GM18951 (cell line): ENCODE data around the gene TNFSF12.
A peak's percentile ranks its signal among the peaks of the same experiment; 100 is the strongest.

Source experiments
- POLR2A ChIP-seq: IDR thresholded peaks from 4 replicates; pipeline ENCODE4 v1.6.1; 2011; ENCODE audit warnings: mild to moderate bottlenecking; ENCODE audit not compliant: insufficient read length, insufficient read depth; ENCODE audit errors: extremely low read depth
- in situ Hi-C: fragments of 300-500 bp; cut with MboI; formaldehyde crosslinking; loops from one replicate; pipeline ENCODE4 v1.12.0; 2022; ENCODE audit warnings: low sequenced_read_pairs, mixed read lengths, inconsistent platforms; ENCODE audit not compliant: unreplicated experiment

TNFSF12 gene

DNA sequence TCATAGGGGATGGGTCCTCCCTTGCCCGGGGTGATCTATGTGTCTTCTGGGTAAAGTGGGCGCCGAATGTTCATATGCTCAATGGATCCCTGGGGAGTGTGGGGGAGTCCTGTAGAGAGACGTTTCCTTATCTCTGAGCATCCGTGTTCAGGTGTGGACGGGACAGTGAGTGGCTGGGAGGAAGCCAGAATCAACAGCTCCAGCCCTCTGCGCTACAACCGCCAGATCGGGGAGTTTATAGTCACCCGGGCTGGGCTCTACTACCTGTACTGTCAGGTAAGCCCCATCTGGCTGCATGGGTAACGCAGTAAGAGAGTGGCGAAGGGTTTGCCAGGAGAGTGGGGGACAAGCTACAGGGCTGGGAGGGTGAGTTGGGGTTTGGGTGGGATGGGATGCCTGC is 7.8 kb downstream of the TNFSF12 start:
- TF ChIP-seq POLR2A, result no peak

DNA sequence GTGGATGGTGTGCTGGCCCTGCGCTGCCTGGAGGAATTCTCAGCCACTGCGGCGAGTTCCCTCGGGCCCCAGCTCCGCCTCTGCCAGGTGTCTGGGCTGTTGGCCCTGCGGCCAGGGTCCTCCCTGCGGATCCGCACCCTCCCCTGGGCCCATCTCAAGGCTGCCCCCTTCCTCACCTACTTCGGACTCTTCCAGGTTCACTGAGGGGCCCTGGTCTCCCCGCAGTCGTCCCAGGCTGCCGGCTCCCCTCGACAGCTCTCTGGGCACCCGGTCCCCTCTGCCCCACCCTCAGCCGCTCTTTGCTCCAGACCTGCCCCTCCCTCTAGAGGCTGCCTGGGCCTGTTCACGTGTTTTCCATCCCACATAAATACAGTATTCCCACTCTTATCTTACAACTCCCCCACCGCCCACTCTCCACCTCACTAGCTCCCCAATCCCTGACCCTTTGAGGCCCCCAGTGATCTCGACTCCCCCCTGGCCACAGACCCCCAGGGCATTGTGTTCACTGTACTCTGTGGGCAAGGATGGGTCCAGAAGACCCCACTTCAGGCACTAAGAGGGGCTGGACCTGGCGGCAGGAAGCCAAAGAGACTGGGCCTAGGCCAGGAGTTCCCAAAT is 8.4 kb downstream of the TNFSF12 start:
- TF ChIP-seq POLR2A, result no peak
- in situ Hi-C loops, result no loop called here

More for the DNA sequence above, 7.8 kb downstream of the TNFSF12 start:
- in situ Hi-C loops, result no loop called here

DNA sequence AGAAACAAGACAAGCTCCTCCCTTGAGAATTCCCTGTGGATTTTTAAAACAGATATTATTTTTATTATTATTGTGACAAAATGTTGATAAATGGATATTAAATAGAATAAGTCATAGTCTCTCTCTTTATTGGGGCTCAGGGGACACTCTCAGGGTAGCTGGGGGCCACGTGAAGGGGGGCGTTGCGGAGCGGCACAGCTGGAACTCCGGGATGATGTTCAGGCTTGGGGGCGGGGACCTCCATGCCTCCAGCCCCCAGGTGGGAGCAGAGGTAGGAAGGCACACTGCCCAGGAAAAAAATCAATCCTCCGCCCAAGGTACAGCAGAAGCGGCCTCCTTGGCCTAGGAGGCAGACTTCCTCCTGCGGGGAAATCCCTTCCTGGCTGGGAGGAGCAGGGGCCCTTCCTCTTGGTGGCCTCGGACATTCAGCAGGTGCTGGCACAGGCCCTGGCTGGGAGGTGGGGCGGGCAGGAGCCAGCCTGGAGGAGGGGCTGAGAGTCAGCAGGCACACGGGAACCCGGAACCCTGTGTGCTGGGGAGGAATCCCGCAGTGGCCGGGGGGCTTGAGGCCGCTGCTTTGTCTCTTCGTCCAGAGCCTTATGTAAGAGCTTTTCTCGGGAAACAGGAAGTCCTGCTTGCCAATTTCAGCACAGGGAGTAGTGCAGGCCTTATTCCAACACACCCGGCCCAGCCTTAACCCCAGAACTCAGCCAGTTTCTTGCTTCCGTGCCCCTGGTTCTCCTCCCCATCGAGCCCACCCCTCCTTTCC is 9.1 kb downstream of the TNFSF12 start:
- in situ Hi-C loops, result no loop called here
- TF ChIP-seq POLR2A, result peak; percentile 76

DNA sequence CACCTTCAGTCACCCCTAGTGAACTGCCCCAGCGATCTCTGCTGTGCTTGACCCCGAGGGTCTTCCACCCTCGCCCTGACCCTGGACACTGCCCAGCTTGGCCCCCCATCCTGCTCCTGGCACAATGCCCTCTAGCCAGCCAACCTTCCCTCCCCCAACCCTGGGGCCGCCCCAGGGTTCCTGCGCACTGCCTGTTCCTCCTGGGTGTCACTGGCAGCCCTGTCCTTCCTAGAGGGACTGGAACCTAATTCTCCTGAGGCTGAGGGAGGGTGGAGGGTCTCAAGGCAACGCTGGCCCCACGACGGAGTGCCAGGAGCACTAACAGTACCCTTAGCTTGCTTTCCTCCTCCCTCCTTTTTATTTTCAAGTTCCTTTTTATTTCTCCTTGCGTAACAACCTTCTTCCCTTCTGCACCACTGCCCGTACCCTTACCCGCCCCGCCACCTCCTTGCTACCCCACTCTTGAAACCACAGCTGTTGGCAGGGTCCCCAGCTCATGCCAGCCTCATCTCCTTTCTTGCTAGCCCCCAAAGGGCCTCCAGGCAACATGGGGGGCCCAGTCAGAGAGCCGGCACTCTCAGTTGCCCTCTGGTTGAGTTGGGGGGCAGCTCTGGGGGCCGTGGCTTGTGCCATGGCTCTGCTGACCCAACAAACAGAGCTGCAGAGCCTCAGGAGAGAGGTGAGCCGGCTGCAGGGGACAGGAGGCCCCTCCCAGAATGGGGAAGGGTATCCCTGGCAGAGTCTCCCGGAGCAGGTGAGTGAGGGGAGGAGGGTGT is 9.9 kb downstream of the TNFSF12 start, which contains the start of gene TNFSF13:
TNFSF13 (plus strand) TSS at position 207 of the 776 bp plus-strand sequence; CDS start at position 497, 290 bp downstream.
- no peak for TF ChIP-seq POLR2A
- in situ Hi-C loops, result no loop called here

DNA sequence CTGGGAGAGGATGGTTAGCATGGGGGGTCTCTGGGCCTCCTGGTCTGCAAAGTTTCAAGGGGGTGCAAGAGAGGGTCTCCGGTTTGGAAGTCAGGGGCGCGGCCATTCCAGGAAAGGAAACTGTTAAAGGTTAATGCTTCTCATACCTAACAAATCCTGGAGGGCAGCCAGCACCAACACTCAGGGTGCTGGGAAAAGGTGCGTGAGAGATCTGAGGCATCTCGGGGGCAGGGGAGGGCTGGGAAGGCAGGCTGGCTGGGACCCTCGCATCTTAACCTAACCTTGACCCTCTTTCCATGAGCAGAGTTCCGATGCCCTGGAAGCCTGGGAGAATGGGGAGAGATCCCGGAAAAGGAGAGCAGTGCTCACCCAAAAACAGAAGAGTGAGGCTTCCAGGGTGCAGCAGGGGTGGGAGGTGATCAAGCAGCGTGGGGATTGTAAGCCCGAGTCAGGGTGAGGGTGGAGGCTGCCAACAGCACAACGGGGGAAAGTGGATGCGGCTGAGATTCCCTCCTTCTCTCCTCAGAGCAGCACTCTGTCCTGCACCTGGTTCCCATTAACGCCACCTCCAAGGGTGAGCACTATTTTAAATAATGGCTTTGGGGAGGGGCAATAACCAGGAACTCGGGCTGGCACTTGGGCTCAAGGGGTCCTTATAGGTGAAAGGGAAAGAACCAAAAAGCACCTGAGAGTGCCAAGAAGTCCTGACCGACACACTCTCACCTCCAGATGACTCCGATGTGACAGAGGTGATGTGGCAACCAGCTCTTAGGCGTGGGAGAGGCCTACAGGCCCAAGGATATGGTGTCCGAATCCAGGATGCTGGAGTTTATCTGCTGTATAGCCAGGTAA is 10.7 kb downstream of the TNFSF12 start:
- no peak for TF ChIP-seq POLR2A
- in situ Hi-C loops, result no loop called here

DNA sequence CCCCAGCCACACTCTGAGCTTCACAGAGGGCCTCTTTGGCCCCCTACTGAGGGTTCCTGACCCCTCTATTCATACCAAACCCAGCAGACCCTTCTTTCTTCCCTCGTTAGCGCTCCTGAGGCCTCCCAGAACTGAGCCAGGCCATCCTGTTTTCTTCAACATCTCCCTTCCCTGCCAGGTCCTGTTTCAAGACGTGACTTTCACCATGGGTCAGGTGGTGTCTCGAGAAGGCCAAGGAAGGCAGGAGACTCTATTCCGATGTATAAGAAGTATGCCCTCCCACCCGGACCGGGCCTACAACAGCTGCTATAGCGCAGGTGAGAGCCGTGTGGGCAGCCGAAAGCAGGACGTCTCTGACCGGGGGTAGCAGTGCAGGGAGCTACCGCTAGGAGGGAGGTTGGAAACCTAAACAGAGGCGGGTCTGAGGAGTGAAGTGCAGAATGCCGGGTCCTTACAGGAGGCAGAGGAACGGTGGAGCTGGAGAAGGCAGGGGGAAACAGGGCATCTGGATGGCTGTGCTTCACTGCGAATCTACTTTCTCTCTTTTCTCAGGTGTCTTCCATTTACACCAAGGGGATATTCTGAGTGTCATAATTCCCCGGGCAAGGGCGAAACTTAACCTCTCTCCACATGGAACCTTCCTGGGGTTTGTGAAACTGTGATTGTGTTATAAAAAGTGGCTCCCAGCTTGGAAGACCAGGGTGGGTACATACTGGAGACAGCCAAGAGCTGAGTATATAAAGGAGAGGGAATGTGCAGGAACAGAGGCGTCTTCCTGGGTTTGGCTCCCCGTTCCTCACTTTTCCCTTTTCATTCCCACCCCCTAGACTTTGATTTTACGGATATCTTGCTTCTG is 11.5 kb downstream of the TNFSF12 start:
- in situ Hi-C loops, result no loop called here
- peak; percentile 21 for TF ChIP-seq POLR2A

DNA sequence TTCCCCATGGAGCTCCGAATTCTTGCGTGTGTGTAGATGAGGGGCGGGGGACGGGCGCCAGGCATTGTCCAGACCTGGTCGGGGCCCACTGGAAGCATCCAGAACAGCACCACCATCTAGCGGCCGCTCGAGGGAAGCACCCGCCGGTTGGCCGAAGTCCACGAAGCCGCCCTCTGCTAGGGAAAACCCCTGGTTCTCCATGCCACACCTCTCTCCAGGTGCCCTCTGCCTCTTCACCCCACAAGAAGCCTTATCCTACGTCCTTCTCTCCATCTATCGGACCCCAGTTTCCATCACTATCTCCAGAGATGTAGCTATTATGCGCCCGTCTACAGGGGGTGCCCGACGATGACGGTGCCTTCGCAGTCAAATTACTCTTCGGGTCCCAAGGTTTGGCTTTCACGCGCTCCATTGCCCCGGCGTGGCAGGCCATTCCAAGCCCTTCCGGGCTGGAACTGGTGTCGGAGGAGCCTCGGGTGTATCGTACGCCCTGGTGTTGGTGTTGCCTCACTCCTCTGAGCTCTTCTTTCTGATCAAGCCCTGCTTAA is 12.2 kb downstream of the TNFSF12 start:
- TF ChIP-seq POLR2A, result no peak
- in situ Hi-C loops, result no loop called here

DNA sequence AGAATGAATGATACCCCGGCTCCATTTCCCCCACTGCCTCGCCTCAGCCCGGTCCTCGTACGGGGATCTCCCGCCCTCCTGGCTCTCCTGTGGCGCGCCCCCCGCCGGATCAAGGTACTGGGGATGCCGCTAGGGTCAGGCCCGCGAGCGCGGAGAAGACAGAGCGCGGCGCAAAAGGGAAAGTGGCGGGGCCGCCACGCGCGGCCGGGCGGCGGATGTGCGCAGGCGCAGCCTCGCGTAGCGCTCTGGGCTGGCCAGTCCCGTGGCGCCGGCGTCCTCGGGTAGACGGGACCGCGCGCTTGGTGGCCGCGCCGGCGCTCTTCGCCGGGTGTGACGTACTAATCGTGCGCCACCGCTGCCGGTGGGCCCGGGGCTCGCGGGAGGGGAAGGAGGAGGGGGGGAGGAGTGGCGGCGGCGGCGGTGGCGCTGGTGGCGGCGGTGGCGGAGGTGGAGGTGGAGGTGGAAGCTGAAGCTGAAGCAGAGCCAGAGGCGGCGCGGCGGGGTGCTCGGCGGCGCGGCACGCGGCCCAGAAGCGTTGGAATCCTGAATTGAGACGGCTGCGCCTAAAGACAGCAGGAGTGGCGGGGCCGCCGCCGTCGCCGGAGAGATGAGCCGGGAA is 12.8 kb downstream of the TNFSF12 start, which contains the start of gene SENP3:
SENP3 (plus strand) TSS at position 331 of the 619 bp plus-strand sequence. CDS start 1,158 bp downstream, outside the sequence.
- in situ Hi-C loops, result no loop called here
- TF ChIP-seq POLR2A, result peak; percentile 82

DNA sequence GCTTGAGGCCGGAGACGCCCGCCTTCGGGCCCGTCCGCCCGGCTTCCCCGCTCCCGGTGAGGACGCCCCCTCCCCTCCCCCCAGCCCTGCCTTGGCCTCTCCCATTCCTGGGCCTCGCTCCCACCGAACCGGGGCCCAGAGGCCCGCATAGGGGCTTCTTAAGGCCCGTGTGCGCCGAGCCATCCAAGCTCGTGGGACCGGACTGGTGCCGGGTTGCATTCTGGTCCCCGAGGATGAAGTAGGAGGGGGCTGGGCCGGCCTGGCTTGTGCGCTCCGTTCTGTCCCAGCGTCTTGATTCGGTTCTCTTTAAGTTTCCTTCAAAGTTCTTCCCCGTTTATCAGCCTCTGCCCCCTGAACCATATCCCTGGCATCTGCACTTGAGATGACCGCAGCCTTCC is 13.3 kb downstream of the TNFSF12 start:
- in situ Hi-C loops, result no loop called here
- TF ChIP-seq POLR2A, result no peak

DNA sequence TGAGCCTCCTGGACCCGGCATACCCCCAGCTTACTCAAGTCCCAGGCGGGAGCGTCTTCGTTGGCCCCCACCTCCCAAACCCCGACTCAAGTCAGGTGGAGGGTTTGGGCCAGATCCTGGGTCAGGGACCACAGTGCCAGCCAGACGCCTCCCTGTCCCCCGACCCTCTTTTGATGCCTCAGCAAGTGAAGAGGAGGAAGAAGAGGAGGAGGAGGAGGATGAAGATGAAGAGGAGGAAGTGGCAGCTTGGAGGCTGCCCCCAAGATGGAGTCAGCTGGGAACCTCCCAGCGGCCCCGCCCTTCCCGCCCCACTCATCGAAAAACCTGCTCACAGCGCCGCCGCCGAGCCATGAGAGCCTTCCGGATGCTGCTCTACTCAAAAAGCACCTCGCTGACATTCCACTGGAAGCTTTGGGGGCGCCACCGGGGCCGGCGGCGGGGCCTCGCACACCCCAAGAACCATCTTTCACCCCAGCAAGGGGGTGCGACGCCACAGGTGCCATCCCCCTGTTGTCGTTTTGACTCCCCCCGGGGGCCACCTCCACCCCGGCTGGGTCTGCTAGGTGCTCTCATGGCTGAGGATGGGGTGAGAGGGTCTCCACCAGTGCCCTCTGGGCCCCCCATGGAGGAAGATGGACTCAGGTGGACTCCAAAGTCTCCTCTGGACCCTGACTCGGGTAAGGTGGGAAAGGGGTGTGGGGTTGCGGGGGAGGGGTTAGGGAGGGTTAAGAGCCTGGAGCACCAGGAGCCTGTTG is 14.4 kb downstream of the TNFSF12 start:
- in situ Hi-C loops, result no loop called here
- TF ChIP-seq POLR2A, result no peak

DNA sequence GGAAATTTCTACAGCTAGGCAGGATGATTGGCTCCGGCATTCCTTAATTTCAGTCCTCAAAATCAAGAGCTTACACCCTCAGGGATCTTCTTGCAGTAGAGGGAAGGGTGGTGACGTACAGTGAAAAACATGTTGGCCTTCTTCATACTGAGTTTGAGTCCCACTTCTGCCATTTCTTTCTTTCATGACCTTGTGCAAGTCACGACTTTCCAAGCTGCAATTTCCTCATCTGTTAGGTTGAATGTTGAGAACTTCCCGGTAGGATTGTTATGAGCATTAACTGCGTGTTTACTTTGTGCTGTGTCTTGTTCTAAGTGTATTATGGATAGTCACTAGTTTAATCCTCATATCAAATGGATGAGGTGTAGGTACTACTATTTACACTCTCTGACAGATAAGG is 20.7 kb downstream of the TNFSF12 start:
- TF ChIP-seq POLR2A, result no peak
- in situ Hi-C loops, result no loop called here

DNA sequence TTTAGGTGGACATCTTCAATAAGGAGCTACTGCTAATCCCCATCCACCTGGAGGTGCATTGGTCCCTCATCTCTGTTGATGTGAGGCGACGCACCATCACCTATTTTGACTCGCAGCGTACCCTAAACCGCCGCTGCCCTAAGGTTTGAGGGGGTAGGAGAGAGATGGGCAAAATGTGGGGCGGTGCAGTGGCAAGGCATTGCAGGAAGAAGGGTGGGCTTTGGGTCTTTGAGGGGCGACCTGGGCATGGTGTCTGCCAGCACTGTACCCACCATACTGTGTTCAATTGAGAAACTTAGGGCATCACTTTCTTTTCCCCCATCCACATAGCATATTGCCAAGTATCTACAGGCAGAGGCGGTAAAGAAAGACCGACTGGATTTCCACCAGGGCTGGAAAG is 21.5 kb downstream of the TNFSF12 start:
- in situ Hi-C loops, result no loop called here
- no peak for TF ChIP-seq POLR2A
